GM21447 (cell line): ENCODE results near the gene SPATS2.
"Not testable (repeated sequence)": the region's sequence is repeated elsewhere in the genome, so short reads cannot be mapped to it uniquely, and the experiment has no call there.

Experiments
- ATAC-seq: cut with Tn5 transposase; IDR thresholded peaks from one replicate; pipeline ENCODE4 v1.9.1; 2021; ENCODE audit not compliant: unreplicated experiment

Gene SPATS2

GRCh38 chr12:49403971-49404450 lies 36.7 kb downstream of the SPATS2 start:
- ATAC-seq = no peak

- ATAC-seq = no peak
Measured at GRCh38 chr12:49404956-49405355, 37.7 kb downstream of the SPATS2 start.

GRCh38 chr12:49410818-49411217 lies 43.6 kb downstream of the SPATS2 start:
- no peak for ATAC-seq

- no peak for ATAC-seq
Measured at GRCh38 chr12:49413010-49413409, 45.7 kb downstream of the SPATS2 start.

GRCh38 chr12:49413796-49414195 lies 46.5 kb downstream of the SPATS2 start:
- no peak for ATAC-seq

GRCh38 chr12:49414364-49414763 lies 47.1 kb downstream of the SPATS2 start:
- no peak for ATAC-seq

- ATAC-seq = no peak
Measured at GRCh38 chr12:49415521-49415970, 48.3 kb downstream of the SPATS2 start.

GRCh38 chr12:49416892-49417291 lies 49.6 kb downstream of the SPATS2 start:
- ATAC-seq = no peak

- no peak for ATAC-seq
Measured at GRCh38 chr12:49417558-49417957, 50.3 kb downstream of the SPATS2 start.

- no peak for ATAC-seq
Measured at GRCh38 chr12:49420556-49420955, 53.3 kb downstream of the SPATS2 start.

- ATAC-seq = no peak
Measured at GRCh38 chr12:49422114-49422513, 54.9 kb downstream of the SPATS2 start.

- ATAC-seq = peak; percentile 49
Measured at GRCh38 chr12:49428793-49429192, 61.5 kb downstream of the SPATS2 start.

- no peak for ATAC-seq
Measured at GRCh38 chr12:49432616-49433015, 65.4 kb downstream of the SPATS2 start.

GRCh38 chr12:49436799-49437198 lies 69.5 kb downstream of the SPATS2 start:
- not testable (repeated sequence) for ATAC-seq

- no peak for ATAC-seq
Measured at GRCh38 chr12:49439042-49439441, 71.8 kb downstream of the SPATS2 start.

- no peak for ATAC-seq
Measured at GRCh38 chr12:49440035-49440434, 72.8 kb downstream of the SPATS2 start.

GRCh38 chr12:49442915-49443314 lies 75.7 kb downstream of the SPATS2 start:
- no peak for ATAC-seq

GRCh38 chr12:49446571-49446970 lies 79.3 kb downstream of the SPATS2 start:
- ATAC-seq = no peak

- ATAC-seq = no peak
Measured at GRCh38 chr12:49448858-49449257, 81.6 kb downstream of the SPATS2 start.

GRCh38 chr12:49451468-49452259 lies 84.4 kb downstream of the SPATS2 start:
- peak; percentile 92 for ATAC-seq

- no peak for ATAC-seq
Measured at GRCh38 chr12:49455501-49455900, 88.2 kb downstream of the SPATS2 start.

GRCh38 chr12:49456131-49456679 lies 88.9 kb downstream of the SPATS2 start:
- ATAC-seq = no peak
